ENCODE measurements around the gene TOM1L1.

- TF ChIP-seq CTCF (conservative IDR thresholded peaks at IDR 0.05; ENCODE audit: low read length), result no peak
- no peak for TF ChIP-seq EZH2phosphoT487 (IDR thresholded peaks at IDR 0.05; ENCODE audit: borderline replicate concordance, low read depth, low read length)
These were observed 79.0 kb downstream of the TOM1L1 start for GRCh38 chr17:54979657-54980056.
